Left ventricle myocardium inferior (tissue), 1 donor: ENCODE data around the gene NUDT7. TPM values are rescaled to one million over a fixed set of nuclear protein-coding genes. Genes with fewer than 3 reads are reported as not detected.

Experiments used
- DNase-seq: peaks from one replicate; pipeline ENCODE4 v3.0.0-alpha.2; 2020
- H3K27ac ChIP-seq: fragments of 200-600 bp; replicated peaks from 2 replicates; pipeline ENCODE4 v1.8.0; 2021
- H3K27me3 ChIP-seq: fragments of 200-600 bp; 2 replicates; pipeline ENCODE4 v1.8.0; 2021; ENCODE audit warnings: low read depth
- H3K36me3 ChIP-seq: fragments of 200-600 bp; 2 replicates; pipeline ENCODE4 v1.8.0; 2021
- H3K4me1 ChIP-seq: fragments of 200-600 bp; 2 replicates; pipeline ENCODE4 v1.8.0; 2021
- H3K4me3 ChIP-seq: fragments of 200-600 bp; 2 replicates; pipeline ENCODE4 v1.8.0; 2021; ENCODE audit warnings: mild to moderate bottlenecking, moderate library complexity
- H3K9me3 ChIP-seq: fragments of 200-600 bp; replicated peaks from 2 replicates; pipeline ENCODE4 v1.8.0; 2021
- intact Hi-C: fragments of 100-400 bp; cut with micrococcal nuclease; formaldehyde crosslinking; loops from one replicate; pipeline ENCODE4 v1.11.0; 2022
- total RNA-seq: library from RNA; stranded (reverse); fragmentation: NEBNext Ultra II Directional; extraction: Animal tissue kit (Norgen Biotek cat#: 25700); gene quantifications from one replicate; pipeline ENCODE4 v1.2.1, GENCODE V29; 2021
- TF ChIP-seq, protein P1 (sequence below): fragments of 200-600 bp; IDR thresholded peaks from 2 replicates; pipeline ENCODE4 v1.8.0; 2021; ENCODE audit warnings: antibody characterized with exemption, mild to moderate bottlenecking, borderline replicate concordance
- donor health status: DM: no; HTN: yes; CAD: no; lungs with severe emphysema.

The NUDT7 gene
- total RNA-seq, 1 donor from 2014 or later, result 54.2 TPM

DNA sequence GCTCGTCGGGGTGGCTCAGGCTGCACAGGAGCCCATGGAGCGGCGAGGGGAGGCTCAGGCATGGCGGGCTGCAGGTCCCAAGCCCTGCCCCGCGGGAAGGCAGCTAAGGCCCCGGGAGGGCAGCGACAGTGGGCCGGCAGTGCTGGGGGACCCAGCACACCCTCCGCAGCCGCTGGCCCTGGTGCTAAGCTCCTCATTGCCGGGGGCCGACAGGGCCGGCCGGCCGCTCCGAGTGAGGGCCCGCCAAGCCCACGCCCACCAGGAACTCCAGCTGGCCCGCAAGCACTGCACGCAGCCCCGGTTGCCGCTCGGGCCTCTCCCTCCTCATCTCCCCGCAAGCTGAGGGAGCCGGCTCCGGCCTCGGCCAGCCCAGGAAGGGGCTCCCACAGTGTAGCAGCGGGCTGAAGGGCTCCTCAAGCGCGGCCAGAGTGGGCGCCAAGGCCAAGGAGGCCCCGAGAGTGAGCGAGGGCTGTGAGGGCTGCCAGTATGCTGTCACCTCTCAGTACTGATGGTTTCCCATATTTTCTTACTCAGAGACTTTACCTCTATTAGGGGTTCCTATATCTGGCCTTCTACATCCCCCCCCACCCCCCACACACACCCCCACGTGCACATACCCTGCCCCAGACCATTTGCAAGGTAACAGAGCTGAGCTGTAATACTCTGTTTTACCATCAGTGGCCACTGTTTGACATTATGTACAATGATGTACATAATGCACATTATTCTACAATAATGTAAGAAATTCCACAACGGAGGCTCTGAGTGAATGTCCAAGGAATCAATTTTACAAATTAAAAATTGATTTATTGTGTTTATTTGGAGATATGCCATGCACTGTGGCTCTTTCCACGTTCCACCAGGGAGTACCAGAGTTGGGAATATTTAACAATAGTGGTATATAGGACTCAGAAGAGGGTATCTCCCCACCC is 62.4 kb downstream of the NUDT7 start:
- Histone ChIP-seq H3K4me1 (peaks cover 19% of the 10 kb centered on the region), H3K27me3 (peaks cover 42% of the 10 kb centered on the region), H3K36me3 (no peaks in the 10 kb centered on the region), H3K27ac (no peak overlapping the region), H3K9me3 (no peaks in the 10 kb centered on the region), H3K4me3 (no peak overlapping the region)
- TF ChIP-seq, protein P1, sequence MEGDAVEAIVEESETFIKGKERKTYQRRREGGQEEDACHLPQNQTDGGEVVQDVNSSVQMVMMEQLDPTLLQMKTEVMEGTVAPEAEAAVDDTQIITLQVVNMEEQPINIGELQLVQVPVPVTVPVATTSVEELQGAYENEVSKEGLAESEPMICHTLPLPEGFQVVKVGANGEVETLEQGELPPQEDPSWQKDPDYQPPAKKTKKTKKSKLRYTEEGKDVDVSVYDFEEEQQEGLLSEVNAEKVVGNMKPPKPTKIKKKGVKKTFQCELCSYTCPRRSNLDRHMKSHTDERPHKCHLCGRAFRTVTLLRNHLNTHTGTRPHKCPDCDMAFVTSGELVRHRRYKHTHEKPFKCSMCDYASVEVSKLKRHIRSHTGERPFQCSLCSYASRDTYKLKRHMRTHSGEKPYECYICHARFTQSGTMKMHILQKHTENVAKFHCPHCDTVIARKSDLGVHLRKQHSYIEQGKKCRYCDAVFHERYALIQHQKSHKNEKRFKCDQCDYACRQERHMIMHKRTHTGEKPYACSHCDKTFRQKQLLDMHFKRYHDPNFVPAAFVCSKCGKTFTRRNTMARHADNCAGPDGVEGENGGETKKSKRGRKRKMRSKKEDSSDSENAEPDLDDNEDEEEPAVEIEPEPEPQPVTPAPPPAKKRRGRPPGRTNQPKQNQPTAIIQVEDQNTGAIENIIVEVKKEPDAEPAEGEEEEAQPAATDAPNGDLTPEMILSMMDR, result peak; percentile 24
- intact Hi-C loops, result no loop called here
- DNase-seq, result no peak

DNA sequence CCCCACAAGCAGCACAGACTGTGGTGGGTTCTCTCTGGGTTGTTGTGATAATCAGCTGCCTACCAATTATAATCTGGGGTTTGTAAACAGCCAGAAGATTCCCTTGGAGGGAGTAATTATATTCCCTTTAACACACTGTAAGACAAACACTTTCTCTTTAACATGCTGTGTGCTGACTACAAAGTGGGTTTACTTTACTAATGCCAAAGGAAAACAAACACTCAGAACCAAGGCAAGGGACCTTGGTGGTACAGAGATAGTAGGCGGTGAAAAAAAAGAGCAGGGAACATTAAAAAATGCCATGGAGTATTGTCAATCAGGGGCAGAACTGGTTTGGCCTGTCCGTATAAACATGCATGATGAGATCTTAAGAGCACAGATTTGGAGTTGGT is 63.1 kb downstream of the NUDT7 start:
- TF ChIP-seq, protein P1, result no peak
- H3K9me3 ChIP-seq, result no peaks in the 10 kb centered on the region
- H3K4me1 ChIP-seq, result peaks cover 23% of the 10 kb centered on the region
- no peak overlapping the region for H3K4me3 ChIP-seq
- H3K27me3 ChIP-seq, result peaks cover 49% of the 10 kb centered on the region
- intact Hi-C loops, result no loop called here
- DNase-seq, result no peak
- no peak overlapping the region for H3K27ac ChIP-seq
- H3K36me3 ChIP-seq, result no peaks in the 10 kb centered on the region

DNA sequence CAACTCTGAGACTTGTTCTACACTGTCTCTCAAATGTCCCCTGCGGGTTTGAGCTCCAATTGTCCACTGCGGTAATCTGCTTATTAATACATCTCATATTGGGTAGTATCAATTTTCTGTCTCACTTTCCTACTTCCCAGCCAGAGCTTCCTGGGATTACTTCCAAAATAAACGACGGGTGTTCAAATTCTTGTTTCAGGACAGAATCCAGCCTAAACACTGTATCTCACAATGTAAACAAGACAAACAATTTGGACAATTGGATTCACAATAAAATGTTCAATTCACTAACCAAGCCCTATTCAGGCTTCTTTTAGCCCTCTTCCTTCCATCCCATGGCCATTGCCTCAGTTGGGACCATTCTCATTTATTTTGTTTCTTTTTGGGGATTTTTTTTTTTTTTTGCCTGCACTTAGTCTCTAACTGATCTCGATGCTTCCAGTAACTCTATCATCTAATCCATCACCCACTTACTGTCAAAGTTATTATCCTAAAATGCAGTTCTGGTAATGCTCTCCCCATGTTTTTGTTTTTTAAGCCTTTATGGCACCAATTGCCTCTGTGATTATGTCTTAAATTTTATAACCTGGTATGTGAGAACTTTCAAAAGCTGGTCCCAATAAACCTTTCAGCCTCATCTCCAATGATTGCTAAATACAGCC is 64.0 kb downstream of the NUDT7 start:
- no peaks in the 10 kb centered on the region for H3K36me3 ChIP-seq
- DNase-seq, result no peak
- TF ChIP-seq, protein P1, result no peak
- peaks cover 23% of the 10 kb centered on the region for H3K4me1 ChIP-seq
- no peak overlapping the region for H3K4me3 ChIP-seq
- no peaks in the 10 kb centered on the region for H3K9me3 ChIP-seq
- H3K27ac ChIP-seq, result no peak overlapping the region
- intact Hi-C loops, result no loop called here
- peaks cover 58% of the 10 kb centered on the region for H3K27me3 ChIP-seq

DNA sequence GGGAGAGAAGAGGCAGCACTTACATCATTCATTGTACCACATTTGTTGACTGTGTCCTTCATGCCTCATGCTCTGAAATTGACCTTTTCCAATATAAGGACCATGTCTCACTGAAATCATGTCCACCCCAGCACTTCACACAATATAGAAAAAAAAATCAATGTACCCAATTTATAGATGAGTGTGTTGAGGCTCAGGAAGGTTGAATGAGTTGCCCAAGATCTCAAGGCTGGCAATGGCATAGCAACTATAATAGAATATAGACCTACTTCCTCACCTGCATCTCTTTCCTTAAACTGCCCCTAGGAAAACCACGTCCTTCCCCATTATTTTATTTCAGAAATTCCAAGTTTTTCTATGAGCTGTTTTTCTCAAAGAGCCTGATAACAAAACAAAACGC is 65.1 kb downstream of the NUDT7 start:
- intact Hi-C loops, result no loop called here
- Histone ChIP-seq H3K4me1 (peaks cover 23% of the 10 kb centered on the region), H3K27me3 (peaks cover 69% of the 10 kb centered on the region), H3K27ac (no peak overlapping the region), H3K9me3 (no peaks in the 10 kb centered on the region), H3K4me3 (no peak overlapping the region), H3K36me3 (no peaks in the 10 kb centered on the region)
- DNase-seq, result no peak
- TF ChIP-seq, protein P1, result no peak

DNA sequence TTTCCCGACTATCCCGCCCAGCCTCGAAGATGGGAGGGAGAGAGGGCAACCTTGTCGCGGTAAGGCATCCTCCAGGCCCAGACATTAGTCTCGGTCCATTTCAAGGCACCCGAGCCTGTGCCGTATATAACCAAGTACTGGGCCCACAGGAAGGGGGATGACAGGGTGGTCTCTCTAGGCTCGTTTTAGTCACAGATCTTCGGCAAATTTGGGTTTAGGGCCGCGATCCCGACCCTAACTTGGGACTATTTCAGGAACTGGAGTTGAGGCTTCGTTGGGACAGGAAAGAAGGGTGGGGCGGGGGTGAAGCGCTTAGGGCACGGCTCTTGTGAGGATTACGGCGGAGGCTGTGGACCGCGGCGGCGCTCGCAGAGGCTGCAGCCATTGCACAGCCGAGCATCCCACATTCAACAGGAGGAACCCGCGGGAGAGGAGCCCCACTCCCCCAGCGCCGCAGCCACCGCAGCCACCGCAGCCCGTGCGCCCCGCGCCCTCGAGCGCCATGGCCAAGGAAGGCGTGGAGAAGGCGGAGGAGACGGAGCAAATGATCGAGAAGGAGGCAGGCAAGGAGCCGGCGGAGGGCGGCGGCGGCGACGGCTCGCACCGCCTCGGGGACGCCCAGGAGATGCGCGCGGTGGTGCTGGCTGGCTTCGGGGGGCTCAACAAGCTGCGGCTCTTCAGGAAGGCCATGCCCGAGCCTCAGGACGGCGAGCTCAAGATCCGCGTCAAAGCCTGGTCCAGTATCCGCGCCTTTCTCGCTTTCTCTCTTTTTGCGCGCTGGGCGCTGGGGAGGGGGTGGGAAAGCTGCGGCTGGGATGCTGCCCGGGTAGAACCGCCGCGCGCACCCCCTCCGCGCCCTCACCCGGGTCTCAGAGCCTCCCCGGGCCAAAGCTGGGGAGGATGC is 66.1 kb downstream of the NUDT7 start, which contains the start of gene VAT1L:
Gene VAT1L, plus strand, starts transcription at position 384 of the 904 bp plus-strand sequence. Its CDS starts 119 bp downstream, at position 503.
- Histone ChIP-seq H3K36me3 (no peaks in the 10 kb centered on the region), H3K4me3 (peak within 1 kb of the TSS; percentile 78), H3K27ac (no peak within 1 kb of the TSS), H3K27me3 (peaks cover 69% of the 10 kb centered on the region), H3K4me1 (peaks cover 23% of the 10 kb centered on the region), H3K9me3 (no peaks in the 10 kb centered on the region)
- intact Hi-C loops, result no loop called here
- TF ChIP-seq, protein P1, result no peak
- peak; percentile 19 for DNase-seq
